H1 (cell line): Measurements from ENCODE around the gene KCNMA1. TPM values are rescaled to one million over a fixed set of nuclear protein-coding genes. Genes with fewer than 3 reads are reported as not detected.

ENCODE experiments used
- CTCF ChIA-PET: fragments of 300-600 bp; sonication (Branson Sonifier 250); formaldehyde crosslinking; loops from one replicate; lab custom pipeline; 2021; ENCODE audit not compliant: partially characterized antibody; lab: Charles Lee
- POLR2A ChIA-PET: fragments of 300-600 bp; sonication (Branson Sonifier 250); formaldehyde crosslinking; loops from one replicate; lab custom pipeline; 2021; ENCODE audit warnings: inconsistent platforms; ENCODE audit not compliant: partially characterized antibody; lab: Charles Lee
- DNase-seq, 2 experiments: peaks; one replicate each; pipeline versions ENCODE4 v3.0.0 to v3.0.0-alpha.2; 2010 to 2022; ENCODE audit warnings: low spot score in 2 of 2, low read depth in 1 of 2, mixed read lengths in 1 of 2
- FAIRE-seq: peaks from 2 replicates; lab custom pipeline; 2011; peaks lifted over from hg19 to GRCh38; lab: Jason Lieb, UNC
- H2AFZ ChIP-seq: 2 replicates; pipeline ENCODE4 v1.8.1; 2012; ENCODE audit warnings: low read length, inconsistent platforms
- H2AK5ac ChIP-seq: 2 replicates; pipeline ENCODE4 v1.6.1; 2013; ENCODE audit warnings: low read depth, low read length
- H2BK120ac ChIP-seq: replicated peaks from 2 replicates; pipeline ENCODE3; 2013; ENCODE audit warnings: low read depth, low read length, inconsistent platforms
- H2BK12ac ChIP-seq: 2 replicates; pipeline ENCODE4 v1.6.1; 2013; ENCODE audit warnings: low read depth, low read length
- H2BK15ac ChIP-seq: 2 replicates; pipeline ENCODE4 v1.6.1; 2013; ENCODE audit warnings: low read length
- H2BK20ac ChIP-seq: 2 replicates; pipeline ENCODE4 v1.6.1; 2013; ENCODE audit warnings: low read length
- H2BK5ac ChIP-seq: 2 replicates; pipeline ENCODE4 v1.6.1; 2013; ENCODE audit warnings: low read depth, low read length
- H3K14ac ChIP-seq: 2 replicates; pipeline ENCODE4 v1.6.1; 2013; ENCODE audit warnings: inconsistent platforms; ENCODE audit not compliant: insufficient read length
- H3K18ac ChIP-seq: 2 replicates; pipeline ENCODE4 v1.6.1; 2013; ENCODE audit warnings: low read length; ENCODE audit errors: extremely low read depth
- H3K23ac ChIP-seq: 2 replicates; pipeline ENCODE4 v1.6.1; 2013; ENCODE audit warnings: inconsistent platforms; ENCODE audit not compliant: insufficient read length
- H3K23me2 ChIP-seq: 2 replicates; pipeline ENCODE4 v1.6.1; 2013; ENCODE audit warnings: low read depth, low read length
- H3K27ac ChIP-seq: 2 replicates; pipeline ENCODE4 v1.6.1; 2011; ENCODE audit warnings: low read depth, low read length, inconsistent platforms
- H3K27me3 ChIP-seq, 4 experiments: replicated peaks in 1 of 4; 1 replicate in 1 of 4; 2 replicates in 3 of 4; pipeline versions ENCODE4 v1.6.1 to v1.8.1; 2011 to 2013; ENCODE audit warnings: low read length in 3 of 4, mild to moderate bottlenecking in 3 of 4, inconsistent platforms in 2 of 4, mixed read lengths in 2 of 4, moderate library complexity in 1 of 4; ENCODE audit not compliant: control insufficient read depth in 3 of 4, insufficient read depth in 3 of 4; ENCODE audit errors: extremely low read depth in 1 of 4
- H3K36me3 ChIP-seq, 4 experiments: 2 replicates each; pipeline versions ENCODE4 v1.6.1 to v1.8.1; 2011 to 2013; ENCODE audit warnings: mild to moderate bottlenecking in 4 of 4, low read length in 3 of 4, moderate library complexity in 2 of 4, control low read depth in 1 of 4, inconsistent platforms in 1 of 4; ENCODE audit not compliant: insufficient read depth in 4 of 4, control insufficient read depth in 2 of 4
- H3K4ac ChIP-seq: replicated peaks from 2 replicates; pipeline ENCODE3; 2013; ENCODE audit warnings: low read length, low read depth, mixed read lengths, inconsistent platforms; ENCODE audit not compliant: insufficient read length
- H3K4me1 ChIP-seq, 4 experiments: replicated peaks in 1 of 4; 1 replicate in 1 of 4; 2 replicates in 3 of 4; pipeline versions ENCODE4 v1.6.1 to v1.8.1; 2011 to 2013; ENCODE audit warnings: low read length in 3 of 4, inconsistent platforms in 2 of 4, mixed read lengths in 1 of 4; ENCODE audit not compliant: insufficient read depth in 4 of 4, control insufficient read depth in 3 of 4
- H3K4me2 ChIP-seq, 2 experiments: 2 replicates each; pipeline versions ENCODE4 v1.6.1 to v1.8.1; 2011 to 2013; ENCODE audit warnings: low read depth in 2 of 2, low read length in 2 of 2, control low read depth in 1 of 2, inconsistent platforms in 1 of 2, mild to moderate bottlenecking in 1 of 2; ENCODE audit not compliant: insufficient read depth in 1 of 2
- H3K4me3 ChIP-seq, 4 experiments: fragments of 200-600, 300-600 bp in 1 of 4; sonication (generic), shearing (Covaris generic), sonication (Bioruptor Twin) in 1 of 4; 2 replicates each; pipeline versions ENCODE4 v1.5.1 to v1.8.1; 2011 to 2016; ENCODE audit warnings: low read length in 4 of 4, low read depth in 3 of 4, control low read depth in 2 of 4, inconsistent platforms in 2 of 4, mild to moderate bottlenecking in 2 of 4, mixed read lengths in 1 of 4, moderate library complexity in 1 of 4; ENCODE audit not compliant: insufficient read depth in 2 of 4; ENCODE audit errors: extremely low read depth in 1 of 4
- H3K56ac ChIP-seq: replicated peaks from 2 replicates; pipeline ENCODE3; 2013; ENCODE audit warnings: low read depth, mild to moderate bottlenecking, mixed read lengths, low read length, inconsistent platforms; ENCODE audit not compliant: insufficient read length
- H3K79me1 ChIP-seq: 2 replicates; pipeline ENCODE4 v1.6.1; 2013; ENCODE audit warnings: low read depth, low read length, control low read depth
- H3K79me2 ChIP-seq, 2 experiments: 2 replicates each; pipeline versions ENCODE4 v1.6.1 to v1.8.1; 2012 to 2013; ENCODE audit warnings: low read length in 2 of 2, mild to moderate bottlenecking in 2 of 2, inconsistent platforms in 1 of 2; ENCODE audit not compliant: insufficient read depth in 2 of 2, control insufficient read depth in 1 of 2
- H3K9ac ChIP-seq, 4 experiments: replicated peaks in 1 of 4; 1 replicate in 1 of 4; 2 replicates in 3 of 4; pipeline versions ENCODE4 v1.6.1 to v1.8.1; 2011 to 2013; ENCODE audit warnings: low read depth in 3 of 4, low read length in 3 of 4, control low read depth in 2 of 4, mild to moderate bottlenecking in 2 of 4, moderate library complexity in 2 of 4, inconsistent platforms in 1 of 4; ENCODE audit errors: extremely low read depth in 1 of 4
- H3K9me3 ChIP-seq, 2 experiments: 2 replicates each; pipeline versions ENCODE4 v1.6.1 to v1.8.1; 2012 to 2013; ENCODE audit warnings: mild to moderate bottlenecking in 2 of 2, moderate library complexity in 2 of 2, control low read depth in 1 of 2, inconsistent platforms in 1 of 2, low read depth in 1 of 2, low read length in 1 of 2, mixed read lengths in 1 of 2; ENCODE audit not compliant: insufficient read depth in 2 of 2
- H4K20me1 ChIP-seq, 2 experiments: replicated peaks in 1 of 2; 2 replicates each; pipeline versions ENCODE3 to v1.8.1; 2011 to 2013; ENCODE audit warnings: inconsistent platforms in 2 of 2, low read length in 2 of 2, mild to moderate bottlenecking in 1 of 2; ENCODE audit not compliant: insufficient read depth in 2 of 2, control insufficient read depth in 1 of 2
- H4K5ac ChIP-seq: 2 replicates; pipeline ENCODE4 v1.6.1; 2013; ENCODE audit warnings: low read length, low read depth, mixed read lengths, inconsistent platforms; ENCODE audit not compliant: insufficient read length
- H4K8ac ChIP-seq: 2 replicates; pipeline ENCODE4 v1.8.0; 2013; ENCODE audit warnings: mild to moderate bottlenecking, moderate library complexity, low read length, inconsistent platforms; ENCODE audit not compliant: insufficient read depth; ENCODE audit errors: extremely low read depth
- H4K91ac ChIP-seq: replicated peaks from 2 replicates; pipeline ENCODE3; 2013; ENCODE audit warnings: low read length, mixed read lengths, inconsistent platforms; ENCODE audit not compliant: insufficient read length
- RAD21 ChIP-seq, 2 experiments: IDR thresholded peaks in 1 of 2; conservative IDR thresholded peaks in 1 of 2; 2 replicates each; pipeline ENCODE4 v1.6.1; 2011; ENCODE audit warnings: low read depth in 2 of 2, low read length in 2 of 2, improper control_type of control experiment in 1 of 2, inconsistent platforms in 1 of 2, mild to moderate bottlenecking in 1 of 2, moderate library complexity in 1 of 2
- TBP ChIP-seq: IDR thresholded peaks from 2 replicates; pipeline ENCODE4 v1.6.1; 2011; ENCODE audit warnings: low read depth, low read length, improper control_type of control experiment
- WGBS, 2 experiments: shearing (Covaris generic) in 1 of 2; methylation state at CpG; one replicate each; pipeline versions ENCODE4 v1.1.6 to v1.1.7; 2013 to 2015; ENCODE audit warnings: low lambda C conversion rate in 2 of 2, mixed read lengths in 2 of 2, inconsistent platforms in 1 of 2, low coverage in 1 of 2, missing lambda C conversion rate in 1 of 2; ENCODE audit not compliant: insufficient replicate concordance in 2 of 2, insufficient coverage in 1 of 2, insufficient read length in 1 of 2; ENCODE audit errors: extremely low coverage in 1 of 2, missing lambda C conversion rate in 1 of 2; 5-methylcytosine and 5-hydroxymethylcytosine counted together
- polyA plus RNA-seq, 7 experiments: library from polyadenylated mRNA; depleted of rRNA in 3 of 7; stranded (reverse) in 5 of 7; unstranded in 2 of 7; fragments of >200 nt in 5 of 7; fragments of 200-250 nt in 2 of 7; gene quantifications; 1 replicate in 5 of 7; 2 replicates in 1 of 7; 4 replicates in 1 of 7; pipeline versions ENCODE4 v1.2.1 to v1.2.3, GENCODE V29; 2011 to 2013; ENCODE audit warnings: missing spikeins in 2 of 7, mixed read lengths in 2 of 7
- total RNA-seq: library from RNA; stranded (reverse); fragmentation: NEBNext Ultra II Directional; extraction: Animal tissue kit (Norgen Biotek cat#: 25700); gene quantifications from 2 replicates; pipeline ENCODE4 v1.2.1, GENCODE V29; 2021
- TF ChIP-seq, protein P1 (sequence below), 3 experiments: IDR thresholded peaks; 1 replicate in 2 of 3; 2 replicates in 1 of 3; pipeline versions ENCODE4 v1.5.1 to v1.6.1; 2011; ENCODE audit warnings: low read length in 3 of 3, mild to moderate bottlenecking in 3 of 3, inconsistent platforms in 2 of 3, low read depth in 1 of 3, moderate library complexity in 1 of 3; ENCODE audit not compliant: insufficient read depth in 1 of 3; ENCODE audit errors: control extremely low read depth in 1 of 3

Gene KCNMA1
- total and polyA plus RNA-seq, 2 of the 8 experiments (the other 6 are each of a cell fraction or from before 2014, with no cell fraction given): 10.2 to 11.1 TPM

- Histone ChIP-seq H4K5ac (no peak overlapping the region), H2AFZ (no peak overlapping the region), H3K79me2 (no peaks in the 10 kb centered on the region), H2BK12ac (no peak overlapping the region), H3K9ac (no peak overlapping the region), H4K8ac (no peak overlapping the region), H3K9me3 (peaks cover 11% of the 10 kb centered on the region in 2 experiments; a peak in 3 of 4 replicates), H3K27me3 (peaks cover 11 to 37% (median 34%) of the 10 kb centered on the region in 4 experiments), H4K20me1 (peaks cover 0 to 2% of the 10 kb centered on the region in 2 experiments), H2AK5ac (no peak overlapping the region), H3K27ac (no peak overlapping the region), H3K14ac (no peak overlapping the region), H3K79me1 (no peaks in the 10 kb centered on the region), H3K56ac (no peak overlapping the region), H2BK15ac (no peak overlapping the region), H3K4me3 (no peak overlapping the region), H3K18ac (no peak overlapping the region), H3K4me2 (no peak overlapping the region), H3K23ac (no peak overlapping the region), H3K23me2 (peaks cover 12% of the 10 kb centered on the region; the same call in 1 of the 2 replicates), H2BK120ac (no peak overlapping the region), H2BK5ac (no peak overlapping the region), H3K36me3 (no peaks in the 10 kb centered on the region; a peak in 1 of 8 replicates), H3K4ac (no peak overlapping the region), H2BK20ac (no peak overlapping the region), H4K91ac (no peak overlapping the region), H3K4me1 (peaks cover 0 to 6% (median 4%) of the 10 kb centered on the region in 4 experiments; a peak in 6 of 7 replicates)
- FAIRE-seq: peak; percentile 89
- POLR2A ChIA-PET: no interaction called here
- DNase-seq: peak in 1 of 2 experiments; percentile 71
- CTCF ChIA-PET: interaction anchor here (0.6 to 7.9 kb wide), 71 partner anchors 10 to 487 kb away, joined by 3 to 96 read pairs (median 4); no protein-coding TSS in a partner anchor
- WGBS, 2 experiments: 7% methylated on average over 5 of the region's 5 CpGs; no CpG with 5 or more reads in 1 of the 2 experiments
- TF ChIP-seq, protein P1, sequence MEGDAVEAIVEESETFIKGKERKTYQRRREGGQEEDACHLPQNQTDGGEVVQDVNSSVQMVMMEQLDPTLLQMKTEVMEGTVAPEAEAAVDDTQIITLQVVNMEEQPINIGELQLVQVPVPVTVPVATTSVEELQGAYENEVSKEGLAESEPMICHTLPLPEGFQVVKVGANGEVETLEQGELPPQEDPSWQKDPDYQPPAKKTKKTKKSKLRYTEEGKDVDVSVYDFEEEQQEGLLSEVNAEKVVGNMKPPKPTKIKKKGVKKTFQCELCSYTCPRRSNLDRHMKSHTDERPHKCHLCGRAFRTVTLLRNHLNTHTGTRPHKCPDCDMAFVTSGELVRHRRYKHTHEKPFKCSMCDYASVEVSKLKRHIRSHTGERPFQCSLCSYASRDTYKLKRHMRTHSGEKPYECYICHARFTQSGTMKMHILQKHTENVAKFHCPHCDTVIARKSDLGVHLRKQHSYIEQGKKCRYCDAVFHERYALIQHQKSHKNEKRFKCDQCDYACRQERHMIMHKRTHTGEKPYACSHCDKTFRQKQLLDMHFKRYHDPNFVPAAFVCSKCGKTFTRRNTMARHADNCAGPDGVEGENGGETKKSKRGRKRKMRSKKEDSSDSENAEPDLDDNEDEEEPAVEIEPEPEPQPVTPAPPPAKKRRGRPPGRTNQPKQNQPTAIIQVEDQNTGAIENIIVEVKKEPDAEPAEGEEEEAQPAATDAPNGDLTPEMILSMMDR (IDR thresholded peaks at IDR 0.05; ENCODE audit: control extremely low read depth in 1 of 3, insufficient read depth in 1 of 3, low read depth in 1 of 3, low read length in 3 of 3): peak in 2 of 3 experiments; percentile 69 to 71; a peak in 3 of 4 replicates
- TF ChIP-seq TBP (no peak), RAD21 (IDR thresholded peaks at IDR 0.05 in 1 of 2, conservative IDR thresholded peaks at IDR 0.05 in 1 of 2; ENCODE audit: low read depth in 2 of 2, low read length in 2 of 2) (peak; percentile 87 to 89)
These were observed 4.3 kb upstream of the KCNMA1 start for GRCh38 chr10:77641788-77642397.
